ENCODE results near the gene CTSE. TPM values are rescaled to one million over a fixed set of nuclear protein-coding genes. Genes with fewer than 3 reads are reported as not detected.

CTSE gene
- total and polyA plus RNA-seq, 2 of the 4 experiments (the other 2 are of a cell fraction) = not detected

DNA sequence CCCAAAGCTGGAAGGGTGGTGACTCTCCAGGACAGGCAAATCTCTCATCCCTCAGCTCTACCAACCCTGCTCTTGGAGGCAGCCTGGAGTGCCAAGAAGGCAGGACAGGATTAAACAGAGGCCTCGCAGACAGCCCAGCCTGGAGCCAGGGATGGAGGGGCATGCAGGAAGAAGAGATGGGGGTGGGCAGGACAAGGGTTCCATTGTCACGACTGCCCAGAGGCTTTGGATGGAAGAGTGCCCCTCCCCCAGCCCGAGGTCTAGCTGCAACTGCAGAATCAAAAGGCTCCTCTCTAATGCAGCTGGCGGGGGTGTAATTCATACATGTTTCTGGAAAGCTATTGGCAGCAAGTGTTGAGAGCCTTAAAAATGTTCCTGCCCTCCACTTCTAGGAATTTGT, 29.3 kb downstream of the CTSE start:
- DNase-seq = no peak
- CTCF ChIA-PET = no interaction called here
- H2AK9ac ChIP-seq (replicated peaks; ENCODE audit: low read depth, low read length, poor library complexity) = no peak overlapping the region

More for the DNA sequence above, 29.3 kb downstream of the CTSE start:
- Histone ChIP-seq H3K27ac (ENCODE audit: insufficient read depth, low read length) (no peak overlapping the region), H3K23ac (ENCODE audit: low read depth, low read length) (no peak overlapping the region), H2BK20ac (ENCODE audit: low read depth, low read length) (no peak overlapping the region), H2BK15ac (ENCODE audit: low read depth, low read length) (no peak overlapping the region), H3K18ac (ENCODE audit: low read depth, low read length) (no peak overlapping the region), H2AK5ac (ENCODE audit: low read depth, low read length) (no peak overlapping the region), H3K14ac (replicated peaks; ENCODE audit: low read depth, low read length) (no peak overlapping the region), H3K4me3 (ENCODE audit: insufficient read depth, low read depth, low read length) (no peak overlapping the region), H3K79me1 (ENCODE audit: low read depth in 1 of 2, low read length in 2 of 2) (no peaks in the 10 kb centered on the region), H3K36me3 (ENCODE audit: control insufficient read depth, insufficient read depth, low read length) (peaks cover 4% of the 10 kb centered on the region; the same call in 1 of the 2 replicates), H3K9ac (ENCODE audit: low read depth, low read length) (no peak overlapping the region), H2AFZ (replicated peaks; ENCODE audit: low read length, poor library complexity) (no peak overlapping the region), H3K9me1 (ENCODE audit: insufficient read depth, low read length) (peaks cover 3% of the 10 kb centered on the region; the same call in 1 of the 2 replicates), H4K20me1 (ENCODE audit: insufficient read depth, low read length) (no peaks in the 10 kb centered on the region), H2BK5ac (ENCODE audit: low read depth, low read length, poor library complexity, severe bottlenecking) (no peak overlapping the region), H3K56ac (ENCODE audit: extremely low read depth, insufficient read depth, low read length) (no peak overlapping the region), H3K4me1 (ENCODE audit: control insufficient read depth, insufficient read depth, low read length) (peaks cover 3% of the 10 kb centered on the region; the same call in 1 of the 2 replicates), H3K4ac (ENCODE audit: low read depth, low read length) (no peak overlapping the region), H3K9me3 (ENCODE audit: control insufficient read depth, insufficient read depth, low read length) (no peaks in the 10 kb centered on the region), H3K27me3 (ENCODE audit: control insufficient read depth, insufficient read depth, low read length) (no peaks in the 10 kb centered on the region), H4K91ac (ENCODE audit: insufficient read depth, low read depth, low read length) (no peak overlapping the region), H2BK120ac (ENCODE audit: low read depth, low read length) (no peak overlapping the region), H3K4me2 (ENCODE audit: low read depth, low read length) (no peak overlapping the region), H4K5ac (ENCODE audit: low read depth, low read length) (no peak overlapping the region), H4K8ac (ENCODE audit: low read depth in 2 of 2, low read length in 2 of 2) (no peak overlapping the region)
- BruUV-seq (replicated peaks) = no TSS peak
- dilution Hi-C loops (cut with HindIII; ENCODE audit: low sequenced_read_pairs, unreplicated experiment) (no loop called here), intact Hi-C loops (cut with micrococcal nuclease) (no loop called here), in situ Hi-C loops (cut with MboI; ENCODE audit: low sequenced_read_pairs) (no loop called here)
- ATAC-seq (ENCODE audit: low read depth) = no peak
- POLR2A ChIA-PET (ENCODE audit: unreplicated experiment) = no interaction called here
- no peak for TF ChIP-seq MAFK (IDR thresholded peaks at IDR 0.05; ENCODE audit: low read depth, low read length)
- no peak for TF ChIP-seq BHLHE40 (IDR thresholded peaks at IDR 0.05; ENCODE audit: low read depth, low read length)
- no peak for TF ChIP-seq RCOR1 (IDR thresholded peaks at IDR 0.05; ENCODE audit: insufficient replicate concordance, low read length)
- TF ChIP-seq RAD21 (IDR thresholded peaks at IDR 0.05; ENCODE audit: low read length) = no peak
- no peak for TF ChIP-seq POLR2A (IDR thresholded peaks at IDR 0.05; ENCODE audit: low read depth, low read length)
- no peak for TF ChIP-seq FOS (IDR thresholded peaks at IDR 0.05; ENCODE audit: low read depth, low read length)
- TF ChIP-seq, protein P1, sequence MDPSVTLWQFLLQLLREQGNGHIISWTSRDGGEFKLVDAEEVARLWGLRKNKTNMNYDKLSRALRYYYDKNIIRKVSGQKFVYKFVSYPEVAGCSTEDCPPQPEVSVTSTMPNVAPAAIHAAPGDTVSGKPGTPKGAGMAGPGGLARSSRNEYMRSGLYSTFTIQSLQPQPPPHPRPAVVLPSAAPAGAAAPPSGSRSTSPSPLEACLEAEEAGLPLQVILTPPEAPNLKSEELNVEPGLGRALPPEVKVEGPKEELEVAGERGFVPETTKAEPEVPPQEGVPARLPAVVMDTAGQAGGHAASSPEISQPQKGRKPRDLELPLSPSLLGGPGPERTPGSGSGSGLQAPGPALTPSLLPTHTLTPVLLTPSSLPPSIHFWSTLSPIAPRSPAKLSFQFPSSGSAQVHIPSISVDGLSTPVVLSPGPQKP (IDR thresholded peaks at IDR 0.05; ENCODE audit: borderline replicate concordance, low read depth, low read length) = no peak
- TF ChIP-seq CHD1 (IDR thresholded peaks at IDR 0.05; ENCODE audit: low read depth, low read length) = no peak
- no peak for TF ChIP-seq MAZ (IDR thresholded peaks at IDR 0.05; ENCODE audit: borderline replicate concordance, low read depth, low read length)
- TF ChIP-seq RFX5 (IDR thresholded peaks at IDR 0.05; ENCODE audit: low read depth, low read length) = no peak
- no peak for TF ChIP-seq MXI1 (IDR thresholded peaks at IDR 0.05; ENCODE audit: borderline replicate concordance, low read depth, low read length)
- no CpG with 5 or more reads among the region's 4 CpGs for WGBS, 2 experiments (ENCODE audit: extremely low coverage in 2 of 2, insufficient read length in 1 of 2)
